HG03175 (cell line): ENCODE measurements around the gene GART.
"Not testable (repeated sequence)": the region's sequence is repeated elsewhere in the genome, so short reads cannot be mapped to it uniquely, and the experiment has no call there.

Experiments used
- ATAC-seq: cut with Tn5 transposase; IDR thresholded peaks from one replicate; pipeline ENCODE4 v1.9.1; 2021; ENCODE audit warnings: mild to moderate bottlenecking, moderate library complexity; ENCODE audit not compliant: unreplicated experiment

GART gene

GRCh38 chr21:33477066-33477465 is 64.9 kb downstream of the GART start:
- ATAC-seq: no peak

- no peak for ATAC-seq
Observed at GRCh38 chr21:33473344-33473743, 68.6 kb downstream of the GART start.

- no peak for ATAC-seq
Observed at GRCh38 chr21:33470701-33471100, 71.2 kb downstream of the GART start.

DNA sequence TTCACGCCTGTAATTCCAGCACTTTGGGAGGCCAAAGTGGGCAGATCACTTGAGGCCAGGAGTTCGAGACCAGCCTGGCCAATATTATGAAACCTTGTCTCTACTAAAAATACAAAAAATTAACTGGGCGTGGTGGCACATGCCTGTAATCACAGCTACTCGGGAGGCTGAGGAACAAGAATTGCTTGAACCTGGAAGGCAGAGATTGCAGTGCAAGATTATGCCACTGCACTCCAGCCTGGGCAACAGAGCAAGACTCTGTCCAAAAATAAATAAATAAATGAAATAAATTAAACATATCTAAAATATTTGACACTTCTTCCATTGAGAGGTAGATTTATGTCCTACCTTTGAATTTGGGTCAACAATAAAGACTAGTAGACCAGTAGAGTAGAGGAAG is 72.7 kb downstream of the GART start:
- ATAC-seq: not testable (repeated sequence)

DNA sequence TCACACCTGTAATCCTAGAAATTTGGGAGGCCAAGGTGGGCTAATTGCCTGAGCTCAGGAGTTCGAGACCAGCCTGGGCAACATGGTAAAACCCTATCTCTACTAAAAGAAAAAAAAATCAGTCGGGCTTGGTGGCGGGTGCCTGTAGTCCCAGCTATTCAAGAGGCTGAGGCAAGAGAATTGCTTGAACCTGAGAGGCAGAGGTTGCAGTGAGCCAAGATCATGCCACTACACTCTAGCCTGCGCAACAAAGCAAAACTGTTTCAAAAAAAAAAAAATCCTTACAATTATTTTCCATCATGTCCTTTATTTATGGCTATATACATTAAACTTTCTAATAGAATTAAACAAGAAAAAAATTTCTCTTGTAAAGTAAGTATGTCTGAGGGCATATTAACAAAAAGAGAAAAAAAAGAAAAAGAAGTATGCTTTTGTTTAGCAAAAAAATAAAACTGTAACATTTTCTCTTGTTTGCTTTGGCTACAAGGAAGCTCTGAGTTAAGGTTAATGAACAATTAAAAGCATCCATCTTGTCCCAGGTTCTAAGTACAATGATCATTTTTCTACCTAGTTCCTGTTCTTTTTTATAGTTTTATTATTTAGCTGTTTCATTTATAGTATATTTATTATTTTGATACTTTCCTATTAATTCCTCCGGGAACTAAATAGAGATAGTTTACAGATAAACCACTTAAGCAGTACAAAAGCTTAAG is 80.2 kb downstream of the GART start:
- ATAC-seq: no peak

GRCh38 chr21:33458861-33459260 is 83.1 kb downstream of the GART start:
- ATAC-seq: no peak

DNA sequence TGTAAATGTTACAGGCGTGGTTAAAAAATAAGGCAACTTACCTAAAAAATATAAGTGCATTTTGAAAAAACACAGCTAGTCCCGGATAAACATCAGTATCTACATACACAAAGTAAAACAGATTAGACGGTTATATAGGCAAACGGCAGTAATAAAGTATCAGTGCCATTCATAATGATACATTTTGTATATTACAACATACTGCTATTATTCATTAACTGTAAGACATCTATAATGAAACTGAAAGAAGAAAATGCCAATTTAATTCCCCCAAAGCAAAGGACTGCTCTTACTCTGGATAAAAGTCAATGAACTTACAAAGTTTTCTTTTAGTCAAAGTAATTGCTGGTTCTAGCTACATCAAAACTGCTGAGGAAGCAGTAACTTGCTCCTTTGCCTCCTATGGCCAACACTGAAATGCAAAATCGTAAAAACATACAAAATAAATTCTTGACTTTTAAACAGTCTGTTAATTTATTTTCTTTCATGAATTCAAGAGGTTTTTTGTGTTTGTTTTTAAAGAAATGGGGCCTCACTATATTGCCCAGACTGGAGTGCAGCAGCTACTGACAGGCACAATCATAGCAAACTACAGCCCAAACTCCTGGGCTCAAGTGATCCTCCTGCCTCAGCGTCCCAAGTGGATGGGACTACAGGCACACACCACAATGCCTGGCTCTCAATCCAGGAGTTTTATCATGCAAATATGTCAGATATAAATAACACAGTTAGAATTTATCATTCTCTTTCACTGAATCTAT is 86.1 kb downstream of the GART start:
- ATAC-seq: no peak
